GM12865 (cell line): Measurements from ENCODE around the gene SDHAF1.
A peak's percentile ranks its signal among the peaks of the same experiment; 100 is the strongest.

Source experiments
- DNase-seq: peaks from one replicate; pipeline ENCODE4 v3.0.0; 2010; ENCODE audit warnings: low read depth
- H3K4me3 ChIP-seq: 2 replicates; pipeline ENCODE4 v1.5.1; 2011; ENCODE audit warnings: mild to moderate bottlenecking, low read depth, low read length, control low read depth
- TF ChIP-seq, protein P1 (sequence below): IDR thresholded peaks from 2 replicates; pipeline ENCODE4 v1.5.1; 2011; ENCODE audit warnings: low read length, control low read depth, low read depth, inconsistent platforms; ENCODE audit not compliant: insufficient read depth; ENCODE audit errors: missing control alignments

Gene SDHAF1

DNA sequence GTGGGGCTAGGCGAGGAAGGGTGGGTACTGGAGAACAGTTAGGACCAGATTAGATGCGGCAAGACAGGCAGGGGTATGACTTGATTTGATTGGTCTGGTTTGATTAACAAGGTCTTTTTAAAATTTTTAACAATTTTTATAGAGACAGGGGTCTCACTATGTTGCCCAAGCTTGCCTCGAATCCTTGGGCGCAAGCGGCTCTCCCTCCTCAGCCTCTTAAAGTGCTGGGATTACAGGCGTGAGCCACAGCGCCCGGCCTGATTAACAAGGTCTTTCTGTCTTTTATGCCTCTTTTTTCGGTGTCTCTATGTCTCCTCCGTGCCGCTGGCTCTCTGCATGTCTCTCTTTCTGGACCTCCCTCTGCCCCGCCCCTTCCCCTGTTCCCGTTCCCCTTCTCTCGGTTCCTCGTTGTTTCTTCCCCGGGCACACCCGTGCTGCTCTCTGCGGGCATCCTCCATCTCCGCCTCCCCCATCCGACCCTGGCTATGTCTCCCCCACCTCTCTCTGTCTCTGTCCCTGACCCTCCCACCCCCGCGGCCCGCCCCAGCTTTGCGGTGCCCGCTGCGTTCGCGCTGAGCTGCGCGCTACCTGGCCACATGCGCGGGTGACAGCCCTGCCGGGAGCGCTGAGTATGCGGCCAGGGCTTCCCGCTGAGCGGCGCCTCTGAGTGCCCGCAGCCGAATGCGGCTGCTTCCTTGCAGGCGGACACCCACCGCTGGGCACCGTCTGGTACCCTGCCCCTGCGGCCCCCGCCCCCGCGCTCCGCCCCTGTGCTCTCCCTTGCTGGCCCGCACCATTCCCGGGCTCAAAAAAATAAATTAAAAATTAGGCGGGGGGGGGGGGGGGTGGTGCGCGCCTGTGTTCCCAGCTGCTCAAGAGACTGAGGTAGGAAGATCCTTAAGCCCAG, 8.1 kb upstream of the SDHAF1 start:
- peak overlapping the region; percentile 25; the same call in 1 of the 2 replicates for H3K4me3 ChIP-seq
- no peak for DNase-seq
- TF ChIP-seq, protein P1, sequence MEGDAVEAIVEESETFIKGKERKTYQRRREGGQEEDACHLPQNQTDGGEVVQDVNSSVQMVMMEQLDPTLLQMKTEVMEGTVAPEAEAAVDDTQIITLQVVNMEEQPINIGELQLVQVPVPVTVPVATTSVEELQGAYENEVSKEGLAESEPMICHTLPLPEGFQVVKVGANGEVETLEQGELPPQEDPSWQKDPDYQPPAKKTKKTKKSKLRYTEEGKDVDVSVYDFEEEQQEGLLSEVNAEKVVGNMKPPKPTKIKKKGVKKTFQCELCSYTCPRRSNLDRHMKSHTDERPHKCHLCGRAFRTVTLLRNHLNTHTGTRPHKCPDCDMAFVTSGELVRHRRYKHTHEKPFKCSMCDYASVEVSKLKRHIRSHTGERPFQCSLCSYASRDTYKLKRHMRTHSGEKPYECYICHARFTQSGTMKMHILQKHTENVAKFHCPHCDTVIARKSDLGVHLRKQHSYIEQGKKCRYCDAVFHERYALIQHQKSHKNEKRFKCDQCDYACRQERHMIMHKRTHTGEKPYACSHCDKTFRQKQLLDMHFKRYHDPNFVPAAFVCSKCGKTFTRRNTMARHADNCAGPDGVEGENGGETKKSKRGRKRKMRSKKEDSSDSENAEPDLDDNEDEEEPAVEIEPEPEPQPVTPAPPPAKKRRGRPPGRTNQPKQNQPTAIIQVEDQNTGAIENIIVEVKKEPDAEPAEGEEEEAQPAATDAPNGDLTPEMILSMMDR: no peak

DNA sequence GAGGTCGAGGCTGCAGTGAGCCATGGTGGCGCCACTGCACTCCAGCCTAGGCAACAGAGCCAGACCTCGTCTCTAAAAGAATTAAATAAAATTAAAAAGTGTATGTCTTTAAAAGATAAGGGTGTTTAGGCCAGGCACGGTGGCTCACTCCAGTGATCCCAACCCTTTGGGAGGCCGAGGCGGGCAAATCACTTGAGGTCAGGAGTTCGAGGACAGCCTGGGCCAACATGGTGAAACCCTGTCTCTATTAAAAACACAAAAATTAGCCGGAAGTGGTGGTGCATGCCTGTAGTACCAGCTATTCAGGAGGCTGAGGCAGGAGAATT, 7.5 kb upstream of the SDHAF1 start:
- DNase-seq: no peak
- H3K4me3 ChIP-seq: no peak overlapping the region
- TF ChIP-seq, protein P1: no peak

DNA sequence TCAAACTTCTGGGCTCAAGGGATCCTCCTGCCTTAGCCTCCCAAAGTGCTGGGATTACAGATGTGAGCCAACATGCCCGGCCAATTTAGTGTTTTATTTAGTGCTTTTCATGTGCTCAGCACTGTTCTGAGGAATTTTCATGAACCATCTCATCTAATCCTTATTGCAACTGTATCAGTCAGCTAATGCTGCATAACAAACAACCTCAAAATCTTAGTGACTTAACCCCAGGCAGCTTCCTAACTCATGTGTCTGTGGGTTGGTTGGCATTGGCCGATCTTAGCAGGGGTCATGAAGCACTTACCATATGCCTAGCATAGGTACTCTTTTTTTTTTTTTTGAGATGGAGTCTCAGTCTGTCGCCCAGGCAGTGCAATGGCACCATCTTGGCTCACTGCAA, 6.2 kb upstream of the SDHAF1 start:
- H3K4me3 ChIP-seq: no peak overlapping the region
- TF ChIP-seq, protein P1: no peak
- no peak for DNase-seq

DNA sequence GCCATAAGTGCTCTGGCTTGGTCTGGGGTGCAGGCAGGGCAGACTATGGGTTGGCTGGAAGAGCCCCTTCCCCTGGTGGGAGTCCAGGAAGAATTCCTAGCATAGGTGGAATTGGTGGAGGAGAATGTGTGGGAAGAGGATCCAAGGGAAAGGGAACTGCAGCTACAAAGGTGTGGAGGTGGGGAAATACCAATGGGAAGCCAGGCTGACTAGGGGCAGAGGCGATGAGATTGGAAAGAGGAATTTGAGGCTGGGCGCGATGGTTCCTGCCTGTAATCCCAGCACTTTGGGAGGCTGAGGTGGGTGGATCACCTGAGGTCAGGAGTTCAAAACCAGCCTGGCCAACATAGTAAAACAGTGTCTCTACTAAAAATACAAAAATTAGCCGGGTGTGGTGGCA, 4.8 kb upstream of the SDHAF1 start:
- H3K4me3 ChIP-seq: no peak overlapping the region
- no peak for DNase-seq
- TF ChIP-seq, protein P1: no peak

DNA sequence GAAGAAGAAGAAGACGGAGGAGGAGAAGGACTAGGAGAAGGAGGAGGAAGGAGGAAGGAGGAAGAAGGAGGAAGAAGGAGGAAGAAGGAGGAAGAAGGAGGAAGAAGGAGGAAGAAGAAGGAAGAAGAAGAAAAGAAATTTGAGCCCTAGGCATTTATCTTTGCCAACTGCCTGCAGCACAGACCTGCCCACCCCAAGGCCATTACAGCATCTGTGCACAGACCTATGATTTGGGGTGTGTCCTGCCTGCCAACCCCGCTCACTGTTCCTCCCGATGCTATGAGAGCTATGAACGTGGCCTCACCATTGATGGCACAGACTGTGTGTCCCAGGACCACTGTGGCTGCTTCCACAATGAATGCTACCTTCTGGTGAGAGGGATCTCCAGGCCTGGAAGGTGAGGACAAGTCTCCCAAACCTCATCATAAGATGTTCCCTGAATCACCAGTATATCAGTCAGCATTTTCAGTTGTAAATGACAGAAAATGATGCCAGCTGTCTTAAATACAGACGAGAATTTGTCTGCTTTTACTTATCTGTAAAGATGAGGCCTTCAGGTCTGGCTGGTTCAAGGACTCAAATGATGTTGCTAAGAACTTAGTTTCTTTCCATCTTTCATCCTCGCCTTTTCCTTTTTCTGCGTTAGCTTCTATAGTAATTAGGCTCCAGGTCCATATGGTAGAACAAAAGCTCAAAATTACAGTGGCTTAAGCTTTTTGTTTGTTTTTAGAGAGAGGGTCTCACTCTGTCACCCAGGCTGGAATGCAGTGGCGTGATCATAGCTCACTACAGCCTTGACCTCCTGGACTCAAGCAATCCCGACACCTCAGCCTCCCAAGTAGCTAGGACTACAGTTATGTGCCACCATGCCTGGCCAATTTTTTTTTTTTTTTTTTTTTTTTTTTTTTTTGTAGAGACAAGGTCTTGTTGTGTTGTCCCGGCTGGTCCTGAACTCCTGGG, 3.9 kb upstream of the SDHAF1 start:
- no peak for DNase-seq
- H3K4me3 ChIP-seq: no peak overlapping the region
- TF ChIP-seq, protein P1: no peak

DNA sequence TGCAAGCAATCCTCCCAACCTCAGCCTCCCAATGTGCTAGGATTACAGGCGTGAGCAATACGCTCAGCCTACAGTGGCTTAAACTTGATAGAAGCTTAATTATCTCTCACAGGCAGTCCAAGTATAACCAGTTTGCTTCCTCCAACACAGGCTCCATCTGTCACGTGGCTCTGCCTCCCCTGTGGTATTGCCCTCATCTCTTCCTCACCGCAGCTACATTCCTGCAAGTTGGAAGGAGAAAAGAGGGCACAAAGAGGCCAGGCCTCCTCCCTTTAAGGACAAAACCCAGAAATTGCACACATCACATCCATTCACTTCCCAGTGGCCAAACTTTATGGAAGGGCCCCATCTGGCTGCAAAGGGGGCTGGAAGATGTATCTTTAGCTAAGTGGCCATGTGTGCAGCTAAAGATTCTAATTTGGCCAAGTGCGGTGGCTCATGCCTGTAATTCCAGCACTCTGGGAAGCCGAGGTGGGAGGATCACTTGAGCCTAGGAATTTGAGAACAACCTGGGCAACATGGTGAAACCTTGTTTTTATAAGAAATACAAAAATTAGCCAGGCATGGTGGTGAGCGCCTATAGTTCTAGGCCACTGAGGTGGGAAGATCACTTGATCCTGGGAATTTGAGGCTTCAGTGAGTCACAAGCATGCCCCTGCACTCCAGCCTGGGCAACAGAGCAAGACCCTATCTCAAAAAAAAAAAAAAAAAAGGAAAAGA, 3.1 kb upstream of the SDHAF1 start:
- TF ChIP-seq, protein P1: no peak

More for the DNA sequence above, 3.1 kb upstream of the SDHAF1 start:
- H3K4me3 ChIP-seq: no peak overlapping the region
- no peak for DNase-seq
